ENCODE data around the gene HDAC4.
"Not testable (repeated sequence)": the region's sequence is repeated elsewhere in the genome, so short reads cannot be mapped to it uniquely, and the experiment has no call there.

Gene HDAC4

GRCh38 chr2:239075918-239076758, 324.7 kb downstream of the HDAC4 start:
- DNase-seq (ENCODE audit: low read depth in 1 of 2, low spot score in 1 of 2) = no peak

- DNase-seq (ENCODE audit: low read depth in 1 of 2, low spot score in 1 of 2) = no peak
Measured at GRCh38 chr2:239073745-239074530, 326.9 kb downstream of the HDAC4 start.

- DNase-seq (ENCODE audit: low read depth in 1 of 2, low spot score in 1 of 2) = no peak
Measured at GRCh38 chr2:239073270-239073669, 327.6 kb downstream of the HDAC4 start.

- no peak for DNase-seq (ENCODE audit: low read depth in 1 of 2, low spot score in 1 of 2)
Measured at GRCh38 chr2:239072786-239073185, 328.0 kb downstream of the HDAC4 start.

GRCh38 chr2:239070466-239070865, 330.4 kb downstream of the HDAC4 start:
- no peak for DNase-seq (ENCODE audit: low read depth in 1 of 2, low spot score in 1 of 2)

GRCh38 chr2:239069362-239070333, 331.2 kb downstream of the HDAC4 start:
- not testable (repeated sequence) for DNase-seq (ENCODE audit: low read depth in 1 of 2, low spot score in 1 of 2)

DNA sequence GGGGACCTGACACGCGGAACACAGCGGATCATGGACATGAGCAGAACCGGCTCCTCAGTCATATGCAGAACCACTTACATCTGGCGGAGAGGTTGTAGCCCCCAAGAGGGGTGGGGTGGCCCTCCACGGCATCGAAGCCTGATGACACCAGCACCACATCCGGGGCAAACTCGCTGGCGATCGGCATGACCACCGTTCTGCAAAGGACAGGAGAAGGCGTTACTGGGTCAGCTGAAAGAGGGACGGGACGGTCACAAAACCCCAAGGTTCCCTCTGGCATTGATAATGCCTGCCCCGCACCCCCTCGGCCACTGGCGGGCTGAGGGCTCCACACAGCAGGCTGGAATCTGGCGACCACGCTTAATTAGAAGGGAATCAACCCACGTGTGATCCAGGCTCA, 332.4 kb downstream of the HDAC4 start:
- no peak for DNase-seq (ENCODE audit: low read depth in 1 of 2, low spot score in 1 of 2)

GRCh38 chr2:239067196-239067865, 333.5 kb downstream of the HDAC4 start:
- no peak for DNase-seq (ENCODE audit: low read depth in 1 of 2, low spot score in 1 of 2)

GRCh38 chr2:239066597-239066996, 334.2 kb downstream of the HDAC4 start:
- no peak for DNase-seq (ENCODE audit: low read depth in 1 of 2, low spot score in 1 of 2)

DNA sequence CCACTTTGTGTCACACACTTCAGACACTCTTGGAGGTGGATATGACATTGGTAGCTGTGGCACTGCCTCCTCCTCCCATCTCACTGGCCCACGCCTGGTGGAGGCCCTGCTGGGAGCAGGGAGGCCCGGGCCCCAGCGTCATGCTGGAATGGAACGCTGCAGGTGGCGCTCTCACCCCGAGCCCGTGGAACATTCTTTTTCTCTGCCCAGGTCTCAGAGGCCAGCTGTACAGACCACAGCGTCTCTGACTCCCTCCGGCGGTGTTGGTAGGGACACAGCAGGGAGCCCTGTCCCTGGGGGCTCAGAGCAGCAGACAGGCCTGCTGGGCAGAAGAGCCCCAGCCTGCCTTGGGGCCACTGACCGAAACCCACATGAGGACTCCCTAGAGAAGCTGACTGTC, 334.9 kb downstream of the HDAC4 start:
- no peak for DNase-seq (ENCODE audit: low read depth in 1 of 2, low spot score in 1 of 2)

DNA sequence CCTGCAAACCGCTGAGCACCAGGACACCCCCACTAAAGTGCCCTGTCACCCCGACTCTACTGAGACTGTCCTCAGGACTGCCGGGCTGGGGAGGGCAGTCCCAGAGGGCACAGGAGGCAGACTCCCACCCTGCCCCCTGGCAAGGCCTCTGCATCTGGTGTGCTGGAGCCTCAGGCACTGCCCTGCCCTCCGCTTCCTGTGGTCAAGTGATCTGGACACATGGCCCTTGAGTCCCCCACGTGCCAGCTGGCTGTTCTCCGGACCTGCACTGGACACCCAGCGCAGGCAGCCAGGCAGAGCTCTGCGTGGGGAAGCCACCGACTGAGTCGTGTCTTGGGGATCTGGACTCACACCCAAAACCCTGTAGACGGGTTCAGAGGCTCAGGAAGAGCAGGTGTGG, 335.3 kb downstream of the HDAC4 start:
- DNase-seq (ENCODE audit: low read depth in 1 of 2, low spot score in 1 of 2) = no peak

GRCh38 chr2:239064891-239065290, 335.9 kb downstream of the HDAC4 start:
- DNase-seq (ENCODE audit: low read depth in 1 of 2, low spot score in 1 of 2) = no peak

- DNase-seq (ENCODE audit: low read depth in 1 of 2, low spot score in 1 of 2) = no peak
Measured at GRCh38 chr2:239064253-239064652, 336.6 kb downstream of the HDAC4 start.

GRCh38 chr2:239062743-239063142, 338.1 kb downstream of the HDAC4 start:
- DNase-seq (ENCODE audit: low read depth in 1 of 2, low spot score in 1 of 2) = no peak

DNA sequence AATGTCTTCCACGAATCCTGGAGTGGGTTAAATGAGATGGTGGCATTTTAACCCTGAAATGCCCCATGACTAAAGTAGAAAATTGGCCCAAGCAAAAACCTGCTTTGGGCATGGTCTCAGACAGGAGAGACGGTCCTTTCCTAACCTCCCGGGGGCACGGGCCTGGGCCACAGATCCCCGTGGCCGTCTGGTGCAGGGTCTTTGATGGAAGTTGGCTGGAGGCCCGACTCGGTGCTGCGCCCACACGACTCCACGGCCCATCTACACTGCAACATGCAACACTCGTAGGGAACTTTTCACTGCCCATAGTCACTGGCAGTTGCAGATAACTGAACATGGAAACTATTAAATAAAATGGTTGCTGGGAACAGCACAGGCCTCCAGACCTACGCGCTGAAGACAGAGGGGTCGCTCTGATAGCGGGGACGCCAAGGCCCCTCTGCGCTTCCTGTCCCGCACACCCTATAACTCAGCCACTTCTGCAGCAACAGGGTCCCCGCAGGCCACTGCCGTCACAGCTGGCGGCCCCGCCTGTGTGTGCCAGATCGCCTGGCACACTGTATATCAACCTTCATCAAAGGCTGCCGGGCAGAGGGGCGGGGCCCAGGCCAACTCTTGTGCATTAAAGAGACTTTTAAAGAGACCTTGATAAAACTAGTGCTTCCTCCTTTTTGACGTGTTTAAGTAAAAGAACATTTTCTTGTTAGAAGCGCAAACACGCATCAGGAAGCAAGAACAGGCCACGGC, 338.8 kb downstream of the HDAC4 start:
- no peak for DNase-seq (ENCODE audit: low read depth in 1 of 2, low spot score in 1 of 2)

- DNase-seq (ENCODE audit: low read depth in 1 of 2, low spot score in 1 of 2) = no peak
Measured at GRCh38 chr2:239061121-239061666, 339.6 kb downstream of the HDAC4 start.

GRCh38 chr2:239060676-239061075, 340.1 kb downstream of the HDAC4 start:
- DNase-seq (ENCODE audit: low read depth in 1 of 2, low spot score in 1 of 2) = no peak

DNA sequence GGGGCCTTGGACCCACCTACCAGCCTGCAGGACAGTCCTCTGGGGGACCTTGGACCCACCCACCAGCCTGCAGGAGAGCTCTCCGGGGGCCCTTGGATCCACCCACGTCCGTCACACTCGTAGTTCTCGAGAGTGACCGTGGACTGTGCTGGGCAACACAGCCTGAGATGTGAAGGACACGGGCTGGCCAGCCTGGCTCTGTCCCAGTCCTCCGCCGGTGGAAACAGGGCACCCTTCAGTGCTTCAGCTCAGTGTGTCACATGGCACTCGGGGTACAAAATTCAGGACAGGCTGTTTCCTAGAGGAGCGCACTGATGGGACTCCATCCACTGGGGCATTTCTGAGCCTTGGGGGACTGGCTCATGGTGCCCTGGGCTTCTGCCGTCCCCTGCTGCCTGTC, 341.0 kb downstream of the HDAC4 start:
- no peak for DNase-seq (ENCODE audit: low read depth in 1 of 2, low spot score in 1 of 2)

- no peak for DNase-seq (ENCODE audit: low read depth in 1 of 2, low spot score in 1 of 2)
Measured at GRCh38 chr2:239058766-239059165, 342.1 kb downstream of the HDAC4 start.

DNA sequence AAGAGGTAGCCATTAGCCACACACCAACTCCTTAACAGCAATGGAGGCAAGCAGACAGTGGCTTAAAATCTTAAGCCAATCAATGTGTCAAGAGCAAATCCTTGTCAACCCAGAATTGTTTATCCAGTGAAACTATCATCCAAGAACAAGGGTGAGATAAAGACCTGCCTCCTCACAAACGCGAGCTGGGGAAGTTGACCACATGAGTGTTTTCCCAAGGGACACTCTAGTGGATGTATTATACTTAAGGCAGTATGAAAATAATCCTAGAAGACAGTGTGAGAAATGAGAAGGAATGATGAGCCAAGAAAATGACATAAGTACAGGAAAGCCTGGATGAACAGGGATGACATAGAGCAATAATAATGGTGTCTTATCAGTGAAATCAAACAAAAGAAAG, 343.3 kb downstream of the HDAC4 start:
- no peak for DNase-seq (ENCODE audit: low read depth in 1 of 2, low spot score in 1 of 2)

All from activated CD4-positive, alpha-beta T cell treated with anti-CD3 and anti-CD28 coated beads, Interleukin-2, amount 50 U/mL, for 24 hours (primary cell).